ENCODE data around the gene C8G. TPM values are rescaled to one million over a fixed set of nuclear protein-coding genes. Genes with fewer than 3 reads are reported as not detected.
A peak's percentile ranks its signal among the peaks of the same experiment; 100 is the strongest.

Gene C8G
- total RNA-seq, 4 donors from 2014 or later: 1.7 to 5.2 TPM; not detected in 2

DNA sequence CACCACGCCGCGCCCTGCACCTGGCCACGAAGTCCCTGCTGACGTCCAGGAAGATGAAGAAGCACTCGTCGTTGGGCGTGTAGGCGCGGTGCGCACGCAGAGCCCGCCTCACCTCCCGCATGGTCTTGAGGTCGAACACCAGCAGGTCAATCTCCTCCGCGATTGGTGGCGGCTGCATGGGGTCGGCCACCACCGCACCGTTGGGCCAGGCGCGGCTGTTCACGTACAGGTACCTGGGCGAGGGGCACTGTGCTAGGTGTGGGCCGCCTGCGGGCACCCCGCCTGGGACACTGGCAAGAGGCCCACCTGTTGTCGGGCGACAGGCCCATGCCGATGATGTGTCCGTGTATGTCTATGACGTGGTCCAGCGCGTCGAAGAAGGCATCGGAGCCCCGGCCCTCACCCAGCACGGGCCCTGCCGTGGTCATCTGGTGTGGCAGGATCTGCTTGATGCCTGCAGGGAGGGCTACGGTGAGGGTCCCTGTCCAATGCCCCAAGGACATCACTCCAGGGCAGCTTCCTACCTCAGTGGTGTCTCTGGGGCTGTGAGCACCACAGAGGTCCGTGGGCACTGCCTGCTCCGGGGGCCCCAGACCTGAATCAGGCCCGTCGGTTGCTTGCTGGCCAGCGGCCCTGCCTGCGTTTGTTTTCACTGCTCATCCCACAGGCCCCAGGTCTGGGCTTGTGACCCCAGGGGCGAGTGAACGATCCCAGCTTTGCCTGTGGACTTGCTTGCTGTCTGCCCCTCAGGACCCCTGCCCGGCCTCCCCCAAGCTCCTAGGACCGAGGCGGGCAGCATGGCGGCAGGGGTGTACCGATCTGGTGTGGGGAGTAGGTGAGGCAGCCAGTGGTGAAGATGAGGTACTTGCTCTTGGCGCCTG lies 3.6 kb upstream of the C8G start:
- ATAC-seq (no peak), DNase-seq (no peak)
- Histone ChIP-seq H3K4me1 (peaks cover 23 to 46% of the 10 kb centered on the region in 2 donors), H3K27ac (peak overlapping the region; percentile 92 to 97 (median 96)), H3K4me3 (peak overlapping the region in 1 of 4 donors; percentile 95), H3K27me3 (no peaks in the 10 kb centered on the region), H3K9me3 (no peaks in the 10 kb centered on the region), H3K36me3 (peaks cover 0 to 28% of the 10 kb centered on the region in 2 donors)
- intact Hi-C loops (cut with DNase I; ENCODE audit: low total_unique reads) (loop anchor here (5.0 kb wide), 2 partner anchors 54 to 254 kb away; partner anchors contain the start of genes AGPAT2 and TRAF2), in situ Hi-C loops (cut with MboI; ENCODE audit: low sequenced_read_pairs in 4 of 4) (loop anchor here in 2 of 4 donors (10.0 to 25.0 kb wide), 2 partner anchors 93 to 154 kb away; partner anchors contain the start of genes CCDC183 (in 1 of the 2), FUT7 (in 1 of the 2) and TMEM141 (in 1 of the 2))
- TF ChIP-seq, protein P1, sequence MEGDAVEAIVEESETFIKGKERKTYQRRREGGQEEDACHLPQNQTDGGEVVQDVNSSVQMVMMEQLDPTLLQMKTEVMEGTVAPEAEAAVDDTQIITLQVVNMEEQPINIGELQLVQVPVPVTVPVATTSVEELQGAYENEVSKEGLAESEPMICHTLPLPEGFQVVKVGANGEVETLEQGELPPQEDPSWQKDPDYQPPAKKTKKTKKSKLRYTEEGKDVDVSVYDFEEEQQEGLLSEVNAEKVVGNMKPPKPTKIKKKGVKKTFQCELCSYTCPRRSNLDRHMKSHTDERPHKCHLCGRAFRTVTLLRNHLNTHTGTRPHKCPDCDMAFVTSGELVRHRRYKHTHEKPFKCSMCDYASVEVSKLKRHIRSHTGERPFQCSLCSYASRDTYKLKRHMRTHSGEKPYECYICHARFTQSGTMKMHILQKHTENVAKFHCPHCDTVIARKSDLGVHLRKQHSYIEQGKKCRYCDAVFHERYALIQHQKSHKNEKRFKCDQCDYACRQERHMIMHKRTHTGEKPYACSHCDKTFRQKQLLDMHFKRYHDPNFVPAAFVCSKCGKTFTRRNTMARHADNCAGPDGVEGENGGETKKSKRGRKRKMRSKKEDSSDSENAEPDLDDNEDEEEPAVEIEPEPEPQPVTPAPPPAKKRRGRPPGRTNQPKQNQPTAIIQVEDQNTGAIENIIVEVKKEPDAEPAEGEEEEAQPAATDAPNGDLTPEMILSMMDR (IDR thresholded peaks at IDR 0.05 in 4 of 5, conservative IDR thresholded peaks at IDR 0.05 in 1 of 5): no peak
- TF ChIP-seq POLR2A (IDR thresholded peaks at IDR 0.05): no peak

GRCh38 chr9:136942112-136942880 lies 2.7 kb upstream of the C8G start:
- peaks cover 0 to 28% of the 10 kb centered on the region in 2 donors for H3K36me3 ChIP-seq
- no peaks in the 10 kb centered on the region for H3K27me3 ChIP-seq
- DNase-seq (no peak), ATAC-seq (no peak)
- intact Hi-C loops (cut with DNase I; ENCODE audit: low total_unique reads) (loop anchor here (5.0 kb wide), 2 partner anchors 55 to 255 kb away; partner anchors contain the start of genes AGPAT2 and TRAF2), in situ Hi-C loops (cut with MboI; ENCODE audit: low sequenced_read_pairs in 4 of 4) (loop anchor here in 2 of 4 donors (10.0 to 25.0 kb wide), 2 partner anchors 93 to 155 kb away; partner anchors contain the start of genes CCDC183 (in 1 of the 2), FUT7 (in 1 of the 2) and TMEM141 (in 1 of the 2))
- H3K4me3 ChIP-seq: peak overlapping the region in 3 of 4 donors; percentile 79 to 96 (median 95)
- peak overlapping the region; percentile 92 to 97 (median 96) for H3K27ac ChIP-seq
- TF ChIP-seq, protein P1 (IDR thresholded peaks at IDR 0.05 in 4 of 5, conservative IDR thresholded peaks at IDR 0.05 in 1 of 5): no peak
- TF ChIP-seq POLR2A (IDR thresholded peaks at IDR 0.05): no peak
- peaks cover 24 to 54% of the 10 kb centered on the region in 2 donors for H3K4me1 ChIP-seq
- no peaks in the 10 kb centered on the region for H3K9me3 ChIP-seq

- H3K27me3 ChIP-seq: no peaks in the 10 kb centered on the region
- in situ Hi-C loops (cut with MboI; ENCODE audit: low sequenced_read_pairs in 4 of 4) (loop anchor here in 2 of 4 donors (10.0 to 25.0 kb wide), 2 partner anchors 92 to 156 kb away; partner anchors contain the start of genes CCDC183 (in 1 of the 2), FUT7 (in 1 of the 2) and TMEM141 (in 1 of the 2)), intact Hi-C loops (cut with DNase I; ENCODE audit: low total_unique reads) (loop anchor here (5.0 kb wide), 2 partner anchors 56 to 256 kb away; partner anchors contain the start of genes AGPAT2 and TRAF2)
- H3K4me3 ChIP-seq: peak overlapping the region; percentile 79 to 96 (median 92)
- peak overlapping the region; percentile 92 to 97 (median 96) for H3K27ac ChIP-seq
- ATAC-seq (no peak), DNase-seq (no peak)
- peaks cover 0 to 28% of the 10 kb centered on the region in 2 donors for H3K36me3 ChIP-seq
- peaks cover 29 to 57% of the 10 kb centered on the region in 2 donors for H3K4me1 ChIP-seq
- no peak for TF ChIP-seq POLR2A (IDR thresholded peaks at IDR 0.05)
- TF ChIP-seq, protein P1 (IDR thresholded peaks at IDR 0.05 in 4 of 5, conservative IDR thresholded peaks at IDR 0.05 in 1 of 5): no peak
- H3K9me3 ChIP-seq: no peaks in the 10 kb centered on the region
Measured at GRCh38 chr9:136942881-136943230, 2.2 kb upstream of the C8G start.
